WTC11 (cell line): ENCODE measurements around the gene ATP2B3.

Experiments
- CREB1 ChIP-seq: sonication (generic); formaldehyde crosslinking; IDR thresholded peaks from 2 replicates; pipeline ENCODE4 v1.8.0; 2023; ENCODE audit warnings: mild to moderate bottlenecking, missing genetic modification reagents
- ELF4 ChIP-seq: sonication (generic); formaldehyde crosslinking; IDR thresholded peaks from 2 replicates; pipeline ENCODE4 v1.8.1; 2022; ENCODE audit warnings: low read depth, mild to moderate bottlenecking, moderate library complexity, missing genetic modification reagents
- ESRRA ChIP-seq: sonication (generic); formaldehyde crosslinking; IDR thresholded peaks from 2 replicates; pipeline ENCODE4 v1.8.1; 2022; ENCODE audit warnings: mild to moderate bottlenecking, missing genetic modification reagents, borderline replicate concordance
- FOXP1 ChIP-seq: sonication (generic); formaldehyde crosslinking; IDR thresholded peaks from 2 replicates; pipeline ENCODE4 v1.8.0; 2022; ENCODE audit warnings: missing genetic modification reagents, mild to moderate bottlenecking, moderate library complexity, borderline replicate concordance
- TCF7 ChIP-seq: sonication (generic); formaldehyde crosslinking; IDR thresholded peaks from 2 replicates; pipeline ENCODE4 v1.8.0; 2022; ENCODE audit warnings: mild to moderate bottlenecking, low read depth, missing genetic modification reagents, moderate library complexity
- TF ChIP-seq, protein P1 (sequence below): fragments of 200-600 bp; IDR thresholded peaks from 2 replicates; pipeline ENCODE4 v1.8.0; 2022; ENCODE audit warnings: antibody characterized with exemption
- TF ChIP-seq, protein P2 (sequence below): sonication (generic); formaldehyde crosslinking; conservative IDR thresholded peaks from 2 replicates; pipeline ENCODE4 v1.8.1; 2023; ENCODE audit warnings: mild to moderate bottlenecking, low read depth, missing genetic modification reagents, moderate library complexity
- TF ChIP-seq, protein P3 (sequence below): sonication (generic); formaldehyde crosslinking; IDR thresholded peaks from 2 replicates; pipeline ENCODE4 v1.8.0; 2022; ENCODE audit warnings: mild to moderate bottlenecking, missing genetic modification reagents

DNA sequence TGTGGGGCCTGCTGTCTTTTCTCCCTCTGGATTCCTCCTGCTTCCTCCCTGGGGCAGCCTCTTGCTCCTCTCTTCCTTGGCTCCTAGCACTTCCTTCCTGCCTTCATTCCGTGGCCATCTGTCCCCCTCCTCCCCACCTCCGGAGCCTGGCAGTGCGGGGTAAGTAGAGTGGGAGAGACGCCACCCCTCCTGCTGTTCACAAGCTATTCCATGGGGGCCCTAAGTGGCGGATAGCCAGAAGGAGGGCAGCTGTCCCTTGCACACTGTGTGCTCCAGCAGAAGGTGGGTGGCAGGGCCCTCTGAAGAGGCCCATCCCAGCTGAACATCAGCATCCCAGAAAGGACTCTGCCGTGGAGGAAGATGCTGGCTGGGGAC, 54.1 kb downstream of the ATP2B3 start:
- TF ChIP-seq, protein P1, sequence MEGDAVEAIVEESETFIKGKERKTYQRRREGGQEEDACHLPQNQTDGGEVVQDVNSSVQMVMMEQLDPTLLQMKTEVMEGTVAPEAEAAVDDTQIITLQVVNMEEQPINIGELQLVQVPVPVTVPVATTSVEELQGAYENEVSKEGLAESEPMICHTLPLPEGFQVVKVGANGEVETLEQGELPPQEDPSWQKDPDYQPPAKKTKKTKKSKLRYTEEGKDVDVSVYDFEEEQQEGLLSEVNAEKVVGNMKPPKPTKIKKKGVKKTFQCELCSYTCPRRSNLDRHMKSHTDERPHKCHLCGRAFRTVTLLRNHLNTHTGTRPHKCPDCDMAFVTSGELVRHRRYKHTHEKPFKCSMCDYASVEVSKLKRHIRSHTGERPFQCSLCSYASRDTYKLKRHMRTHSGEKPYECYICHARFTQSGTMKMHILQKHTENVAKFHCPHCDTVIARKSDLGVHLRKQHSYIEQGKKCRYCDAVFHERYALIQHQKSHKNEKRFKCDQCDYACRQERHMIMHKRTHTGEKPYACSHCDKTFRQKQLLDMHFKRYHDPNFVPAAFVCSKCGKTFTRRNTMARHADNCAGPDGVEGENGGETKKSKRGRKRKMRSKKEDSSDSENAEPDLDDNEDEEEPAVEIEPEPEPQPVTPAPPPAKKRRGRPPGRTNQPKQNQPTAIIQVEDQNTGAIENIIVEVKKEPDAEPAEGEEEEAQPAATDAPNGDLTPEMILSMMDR: no peak
- TF ChIP-seq ELF4 (no peak), CREB1 (no peak), TCF7 (no peak), FOXP1 (CRISPR knock-in tag) (no peak), ESRRA (no peak)
- TF ChIP-seq, protein P2, sequence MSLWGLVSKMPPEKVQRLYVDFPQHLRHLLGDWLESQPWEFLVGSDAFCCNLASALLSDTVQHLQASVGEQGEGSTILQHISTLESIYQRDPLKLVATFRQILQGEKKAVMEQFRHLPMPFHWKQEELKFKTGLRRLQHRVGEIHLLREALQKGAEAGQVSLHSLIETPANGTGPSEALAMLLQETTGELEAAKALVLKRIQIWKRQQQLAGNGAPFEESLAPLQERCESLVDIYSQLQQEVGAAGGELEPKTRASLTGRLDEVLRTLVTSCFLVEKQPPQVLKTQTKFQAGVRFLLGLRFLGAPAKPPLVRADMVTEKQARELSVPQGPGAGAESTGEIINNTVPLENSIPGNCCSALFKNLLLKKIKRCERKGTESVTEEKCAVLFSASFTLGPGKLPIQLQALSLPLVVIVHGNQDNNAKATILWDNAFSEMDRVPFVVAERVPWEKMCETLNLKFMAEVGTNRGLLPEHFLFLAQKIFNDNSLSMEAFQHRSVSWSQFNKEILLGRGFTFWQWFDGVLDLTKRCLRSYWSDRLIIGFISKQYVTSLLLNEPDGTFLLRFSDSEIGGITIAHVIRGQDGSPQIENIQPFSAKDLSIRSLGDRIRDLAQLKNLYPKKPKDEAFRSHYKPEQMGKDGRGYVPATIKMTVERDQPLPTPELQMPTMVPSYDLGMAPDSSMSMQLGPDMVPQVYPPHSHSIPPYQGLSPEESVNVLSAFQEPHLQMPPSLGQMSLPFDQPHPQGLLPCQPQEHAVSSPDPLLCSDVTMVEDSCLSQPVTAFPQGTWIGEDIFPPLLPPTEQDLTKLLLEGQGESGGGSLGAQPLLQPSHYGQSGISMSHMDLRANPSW (CRISPR knock-in tag): no peak
- TF ChIP-seq, protein P3, sequence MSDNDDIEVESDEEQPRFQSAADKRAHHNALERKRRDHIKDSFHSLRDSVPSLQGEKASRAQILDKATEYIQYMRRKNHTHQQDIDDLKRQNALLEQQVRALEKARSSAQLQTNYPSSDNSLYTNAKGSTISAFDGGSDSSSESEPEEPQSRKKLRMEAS (CRISPR knock-in tag): no peak
